ENCODE data around the gene TRPV6. TPM values are rescaled to one million over a fixed set of nuclear protein-coding genes. Genes with fewer than 3 reads are reported as not detected.

TRPV6 gene
- total and polyA plus RNA-seq, 12 donors: under 0.01 to 0.10 (median 0.06) TPM; not detected in 8

DNA sequence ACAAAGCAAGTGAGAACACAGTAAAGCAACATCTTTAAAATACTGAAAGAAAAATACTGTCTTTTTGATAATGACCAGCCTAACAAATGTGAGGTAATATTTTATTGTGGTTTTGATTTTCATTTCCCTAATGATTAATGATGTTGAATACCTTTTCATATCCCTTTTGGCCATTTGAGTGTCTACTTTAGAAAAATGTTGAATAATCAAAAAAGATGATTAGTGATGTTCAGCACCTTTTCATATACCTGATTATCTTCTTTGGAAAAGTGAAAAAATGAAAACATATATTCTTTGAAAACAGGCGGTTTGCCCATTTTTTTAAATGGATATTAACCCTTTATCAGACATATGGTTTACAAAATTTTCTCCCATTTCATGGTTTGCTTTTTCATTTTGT is 62.8 kb downstream of the TRPV6 start:
- TF ChIP-seq, protein P1, sequence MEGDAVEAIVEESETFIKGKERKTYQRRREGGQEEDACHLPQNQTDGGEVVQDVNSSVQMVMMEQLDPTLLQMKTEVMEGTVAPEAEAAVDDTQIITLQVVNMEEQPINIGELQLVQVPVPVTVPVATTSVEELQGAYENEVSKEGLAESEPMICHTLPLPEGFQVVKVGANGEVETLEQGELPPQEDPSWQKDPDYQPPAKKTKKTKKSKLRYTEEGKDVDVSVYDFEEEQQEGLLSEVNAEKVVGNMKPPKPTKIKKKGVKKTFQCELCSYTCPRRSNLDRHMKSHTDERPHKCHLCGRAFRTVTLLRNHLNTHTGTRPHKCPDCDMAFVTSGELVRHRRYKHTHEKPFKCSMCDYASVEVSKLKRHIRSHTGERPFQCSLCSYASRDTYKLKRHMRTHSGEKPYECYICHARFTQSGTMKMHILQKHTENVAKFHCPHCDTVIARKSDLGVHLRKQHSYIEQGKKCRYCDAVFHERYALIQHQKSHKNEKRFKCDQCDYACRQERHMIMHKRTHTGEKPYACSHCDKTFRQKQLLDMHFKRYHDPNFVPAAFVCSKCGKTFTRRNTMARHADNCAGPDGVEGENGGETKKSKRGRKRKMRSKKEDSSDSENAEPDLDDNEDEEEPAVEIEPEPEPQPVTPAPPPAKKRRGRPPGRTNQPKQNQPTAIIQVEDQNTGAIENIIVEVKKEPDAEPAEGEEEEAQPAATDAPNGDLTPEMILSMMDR (IDR thresholded peaks at IDR 0.05): no peak
- TF ChIP-seq POLR2A (IDR thresholded peaks at IDR 0.05): no peak
- no peaks in the 10 kb centered on the region for H3K9me3 ChIP-seq (replicated peaks in 1 of 3)
- no peak for DNase-seq
- no peaks in the 10 kb centered on the region for H3K36me3 ChIP-seq (replicated peaks in 1 of 2)
- H3K4me1 ChIP-seq (replicated peaks in 1 of 2): no peaks in the 10 kb centered on the region
- no peak overlapping the region for H3K4me3 ChIP-seq
- intact Hi-C loops (cut with DNase I): no loop called here
- H3K27me3 ChIP-seq: no peaks in the 10 kb centered on the region
- WGBS, 4 donors: 0 to 42% (median 1%) methylated on average over 1 of the region's 1 CpG
- no peak overlapping the region for H3K27ac ChIP-seq

Other genes with a start within 250 kb of the TRPV6 start
- gene PRSS1, start 136.3 kb downstream of the TRPV6 start, total RNA-seq: 10 to 100 TPM in 2 of 9 donors, 1 to 10 TPM in 1, not detected in 6; 3.3 to 15.4 (median 14.6) TPM
- gene PRSS1, start 136.3 kb downstream of the TRPV6 start, polyA plus RNA-seq: 1 to 10 TPM in 2 of 3 donors, not detected in 1; 3.2 to 3.3 TPM
- gene PRSS2, start 114.8 kb downstream of the TRPV6 start, total RNA-seq: 10 to 100 TPM in 2 of 9 donors, 1 to 10 TPM in 1, not detected in 6; 4.8 to 43.4 (median 40.0) TPM
- gene PRSS2, start 114.8 kb downstream of the TRPV6 start, polyA plus RNA-seq: 1 to 10 TPM in 2 of 3 donors, not detected in 1; 2.8 to 4.4 TPM
- 10 to 100 TPM in 2 of 9 donors, 1 to 10 TPM in 6, under 1 TPM in 1; 0.78 to 14.4 (median 3.6) TPM for gene EPHB6, start 30.7 kb downstream of the TRPV6 start, total RNA-seq
- 10 to 100 TPM in 1 of 3 donors, 1 to 10 TPM in 2; 1.1 to 17.2 (median 9.1) TPM for gene EPHB6, start 30.7 kb downstream of the TRPV6 start, polyA plus RNA-seq
- gene TRPV5, start 48.0 kb upstream of the TRPV6 start, total RNA-seq: not detected
- not detected for gene TRPV5, start 48.0 kb upstream of the TRPV6 start, polyA plus RNA-seq
- gene LLCFC1, start 53.7 kb upstream of the TRPV6 start, total RNA-seq: not detected
- not detected for gene LLCFC1, start 53.7 kb upstream of the TRPV6 start, polyA plus RNA-seq
- 1 to 10 TPM in 1 of 9 donors, under 1 TPM in 3, not detected in 5; 0.45 to 1.2 (median 0.74) TPM for gene KEL, start 76.6 kb upstream of the TRPV6 start, total RNA-seq
- gene KEL, start 76.6 kb upstream of the TRPV6 start, polyA plus RNA-seq: under 1 TPM; 0.15 to 0.56 (median 0.37) TPM
- under 1 TPM in 1 of 9 donors, not detected in 8; 0.78 TPM for gene OR9A2, start 141.4 kb upstream of the TRPV6 start, total RNA-seq
- not detected for gene OR9A2, start 141.4 kb upstream of the TRPV6 start, polyA plus RNA-seq
- gene OR6V1, start 166.6 kb upstream of the TRPV6 start, total RNA-seq: not detected
- not detected for gene OR6V1, start 166.6 kb upstream of the TRPV6 start, polyA plus RNA-seq
- not detected for gene PIP, start 246.3 kb upstream of the TRPV6 start, total RNA-seq
- gene PIP, start 246.3 kb upstream of the TRPV6 start, polyA plus RNA-seq: not detected